CD4-positive, alpha-beta T cell (primary cell): Measurements from ENCODE around the gene SLCO2B1. TPM values are rescaled to one million over a fixed set of nuclear protein-coding genes. Genes with fewer than 3 reads are reported as not detected.

Source experiments
- ATAC-seq: fragments of 200-7000 bp; cut with Tn5 transposase; one replicate; pipeline ENCODE4 v1.10.0; 2022; ENCODE audit warnings: mild to moderate bottlenecking; ENCODE audit not compliant: poor library complexity
- CTCF ChIA-PET: fragments of 350-600 bp; sonication (Branson Sonifier 250); formaldehyde crosslinking; loops from one replicate; lab custom pipeline; 2021; ENCODE audit warnings: antibody characterized with exemption, inconsistent platforms; lab: Charles Lee
- POLR2A ChIA-PET: fragments of 350-600 bp; sonication (Branson Sonifier 250); formaldehyde crosslinking; loops from one replicate; lab custom pipeline; 2021; ENCODE audit warnings: antibody characterized with exemption, inconsistent platforms; lab: Charles Lee
- DNase-seq, 14 experiments: peaks; one replicate each; pipeline ENCODE4 v3.0.0-alpha.2; 2013 to 2020; ENCODE audit warnings: mixed read lengths in 2 of 14
- H3K27ac ChIP-seq, 2 donors: one replicate each; pipeline versions ENCODE4 v1.5.1 to v1.7.0; 2013; ENCODE audit warnings: low read length in 2 of 2, low read depth in 1 of 2, mild to moderate bottlenecking in 1 of 2
- H3K27me3 ChIP-seq, 2 experiments: 1 replicate in 1 of 2; 2 replicates in 1 of 2; pipeline versions ENCODE4 v1.6.1 to v1.7.0; 2013; ENCODE audit warnings: low read length in 2 of 2, control low read depth in 1 of 2, mild to moderate bottlenecking in 1 of 2, moderate library complexity in 1 of 2; ENCODE audit not compliant: insufficient read depth in 2 of 2, control insufficient read depth in 1 of 2
- H3K36me3 ChIP-seq: one replicate; pipeline ENCODE4 v1.6.1; 2013; ENCODE audit warnings: low read length, control low read depth; ENCODE audit not compliant: insufficient read depth
- H3K4me1 ChIP-seq: one replicate; pipeline ENCODE4 v1.6.1; 2013; ENCODE audit warnings: low read length, control low read depth; ENCODE audit not compliant: insufficient read depth
- H3K4me3 ChIP-seq: one replicate; pipeline ENCODE4 v1.5.1; 2013; ENCODE audit warnings: mild to moderate bottlenecking, low read length, moderate library complexity
- H3K9me3 ChIP-seq, 2 experiments: 1 replicate in 1 of 2; 2 replicates in 1 of 2; pipeline versions ENCODE4 v1.6.1 to v1.7.0; 2013; ENCODE audit warnings: low read length in 2 of 2, mild to moderate bottlenecking in 2 of 2, control low read depth in 1 of 2, moderate library complexity in 1 of 2; ENCODE audit not compliant: control insufficient read depth in 1 of 2, insufficient read depth in 1 of 2
- H3K27ac Mint-ChIP-seq: one replicate; pipeline ENCODE4 v1.8.0; 2020; ENCODE audit warnings: mixed read lengths
- H3K27me3 Mint-ChIP-seq: one replicate; pipeline ENCODE4 v1.8.0; 2021; ENCODE audit warnings: mixed read lengths
- H3K36me3 Mint-ChIP-seq: one replicate; pipeline ENCODE4 v1.8.0; 2021; ENCODE audit warnings: low read depth, mixed read lengths
- H3K4me1 Mint-ChIP-seq: one replicate; pipeline ENCODE4 v1.8.0; 2021; ENCODE audit warnings: low read depth, mixed read lengths
- H3K4me3 Mint-ChIP-seq: one replicate; pipeline ENCODE4 v1.8.0; 2020; ENCODE audit warnings: mild to moderate bottlenecking, mixed read lengths
- H3K9me3 Mint-ChIP-seq: one replicate; pipeline ENCODE4 v1.8.0; 2020; ENCODE audit warnings: mixed read lengths
- intact Hi-C, 2 experiments: fragments of 100-400 bp; cut with DNase I in 1 of 2; cut with micrococcal nuclease in 1 of 2; formaldehyde crosslinking; loops; one replicate each; pipeline versions ENCODE4 v1.15.1 to v1.9.0; 2023 to 2025; cut with DNase I, micrococcal nuclease
- total RNA-seq, 174 experiments: library from RNA in 2 of 174; stranded (reverse) in 2 of 174; gene quantifications; one replicate each; pipeline ENCODE4 v1.2.3 and lab custom pipeline; 2021 to 2026
- TF ChIP-seq, protein P1 (sequence below): fragments of 200-600 bp; IDR thresholded peaks from one replicate; pipeline ENCODE4 v1.8.0; 2022; ENCODE audit warnings: antibody characterized with exemption, mild to moderate bottlenecking

Gene SLCO2B1
- total RNA-seq, 2 experiments from 2014 or later: not detected

DNA sequence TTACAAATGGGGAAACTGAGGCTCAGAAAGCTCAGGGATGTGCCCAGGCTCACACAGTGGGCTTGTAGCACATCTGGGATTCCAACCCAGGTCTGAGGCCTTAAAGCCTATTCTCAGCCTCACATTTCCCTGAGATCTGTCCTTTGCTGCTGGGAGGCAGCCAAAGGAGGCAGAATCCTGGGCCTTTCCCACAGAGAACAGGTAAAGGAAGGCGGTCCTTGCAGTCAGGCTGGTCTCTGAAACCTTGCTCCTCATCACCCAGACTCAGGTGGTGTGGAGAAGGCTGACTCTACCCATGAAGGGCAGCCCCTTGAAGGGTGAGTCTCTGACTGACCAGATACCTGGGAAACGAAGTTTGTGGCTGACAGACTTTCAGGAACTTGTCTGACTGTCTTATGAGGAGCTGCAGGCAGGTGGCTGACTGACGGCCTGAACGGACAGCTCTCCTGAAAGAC, 7.8 kb downstream of the SLCO2B1 start:
- no peak overlapping the region for H3K27ac Mint-ChIP-seq
- H3K36me3 ChIP-seq: no peaks in the 10 kb centered on the region
- no peak overlapping the region for H3K4me3 ChIP-seq
- CTCF ChIA-PET: interaction anchor here (0.9 kb wide), 1 partner anchor 18 kb away, joined by 4 read pairs; no protein-coding TSS in a partner anchor
- H3K9me3 Mint-ChIP-seq: peaks cover 3% of the 10 kb centered on the region
- H3K27ac ChIP-seq: no peak overlapping the region
- no peak overlapping the region for H3K4me3 Mint-ChIP-seq
- TF ChIP-seq, protein P1, sequence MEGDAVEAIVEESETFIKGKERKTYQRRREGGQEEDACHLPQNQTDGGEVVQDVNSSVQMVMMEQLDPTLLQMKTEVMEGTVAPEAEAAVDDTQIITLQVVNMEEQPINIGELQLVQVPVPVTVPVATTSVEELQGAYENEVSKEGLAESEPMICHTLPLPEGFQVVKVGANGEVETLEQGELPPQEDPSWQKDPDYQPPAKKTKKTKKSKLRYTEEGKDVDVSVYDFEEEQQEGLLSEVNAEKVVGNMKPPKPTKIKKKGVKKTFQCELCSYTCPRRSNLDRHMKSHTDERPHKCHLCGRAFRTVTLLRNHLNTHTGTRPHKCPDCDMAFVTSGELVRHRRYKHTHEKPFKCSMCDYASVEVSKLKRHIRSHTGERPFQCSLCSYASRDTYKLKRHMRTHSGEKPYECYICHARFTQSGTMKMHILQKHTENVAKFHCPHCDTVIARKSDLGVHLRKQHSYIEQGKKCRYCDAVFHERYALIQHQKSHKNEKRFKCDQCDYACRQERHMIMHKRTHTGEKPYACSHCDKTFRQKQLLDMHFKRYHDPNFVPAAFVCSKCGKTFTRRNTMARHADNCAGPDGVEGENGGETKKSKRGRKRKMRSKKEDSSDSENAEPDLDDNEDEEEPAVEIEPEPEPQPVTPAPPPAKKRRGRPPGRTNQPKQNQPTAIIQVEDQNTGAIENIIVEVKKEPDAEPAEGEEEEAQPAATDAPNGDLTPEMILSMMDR: no peak
- POLR2A ChIA-PET: no interaction called here
- H3K27me3 Mint-ChIP-seq: no peaks in the 10 kb centered on the region
- no peaks in the 10 kb centered on the region for H3K36me3 Mint-ChIP-seq
- H3K4me1 ChIP-seq: no peaks in the 10 kb centered on the region
- ATAC-seq (no peak), DNase-seq (no peak)
- H3K9me3 ChIP-seq: peaks cover 0 to 4% of the 10 kb centered on the region in 2 experiments
- no peaks in the 10 kb centered on the region for H3K27me3 ChIP-seq
- intact Hi-C loops: no loop called here
- no peaks in the 10 kb centered on the region for H3K4me1 Mint-ChIP-seq

DNA sequence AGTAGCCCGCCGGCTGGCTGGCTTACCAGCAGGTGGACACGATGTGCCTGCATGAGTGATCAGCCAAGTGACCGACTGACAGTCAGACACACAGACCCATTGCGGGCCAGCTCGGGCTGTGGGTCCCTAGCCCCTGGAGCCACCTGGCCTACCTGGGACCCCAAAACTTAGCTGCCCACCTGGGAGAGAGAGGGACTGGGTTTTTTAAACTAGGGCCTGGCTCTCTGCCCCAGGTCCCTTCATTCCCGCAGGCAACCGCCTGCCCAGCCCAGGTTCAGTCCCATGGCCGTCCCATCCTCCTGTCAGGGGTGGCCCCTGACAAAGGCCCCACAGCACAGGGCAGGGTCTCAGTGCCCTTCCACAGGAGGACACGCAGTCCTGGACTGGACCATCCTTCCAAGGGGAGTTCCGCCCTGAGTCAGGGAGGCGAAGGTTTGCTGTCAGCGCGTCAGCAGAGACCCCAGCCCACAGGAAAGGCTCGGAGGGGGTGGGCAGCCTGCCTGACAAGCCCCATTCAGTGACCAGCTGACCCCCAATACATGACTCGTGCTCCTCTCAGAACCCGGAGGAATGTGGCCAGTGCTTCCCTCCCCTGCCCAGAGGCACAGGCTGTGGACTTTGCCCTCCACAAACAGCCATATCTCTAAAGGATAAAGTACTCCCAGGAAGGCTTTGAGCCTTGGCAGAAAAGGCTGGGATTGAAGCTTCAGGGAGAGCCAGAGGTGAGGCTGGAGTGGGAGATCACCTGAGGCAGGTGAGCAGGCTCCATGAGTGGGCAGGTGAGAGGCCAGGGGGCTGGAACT, 8.4 kb downstream of the SLCO2B1 start:
- Histone ChIP-seq H3K27me3 (no peaks in the 10 kb centered on the region), H3K36me3 (no peaks in the 10 kb centered on the region), H3K4me3 (no peak overlapping the region), H3K4me1 (no peaks in the 10 kb centered on the region), H3K9me3 (peaks cover 0 to 4% of the 10 kb centered on the region in 2 experiments), H3K27ac (no peak overlapping the region)
- DNase-seq (no peak), ATAC-seq (no peak)
- H3K27ac Mint-ChIP-seq: no peak overlapping the region
- intact Hi-C loops: no loop called here
- no peak overlapping the region for H3K4me3 Mint-ChIP-seq
- ChIA-PET CTCF (interaction anchor here (0.9 kb wide), 1 partner anchor 19 kb away, joined by 4 read pairs; no protein-coding TSS in a partner anchor), POLR2A (no interaction called here)
- TF ChIP-seq, protein P1: no peak
- no peaks in the 10 kb centered on the region for H3K4me1 Mint-ChIP-seq
- peaks cover 3% of the 10 kb centered on the region for H3K9me3 Mint-ChIP-seq
- H3K36me3 Mint-ChIP-seq: no peaks in the 10 kb centered on the region
- H3K27me3 Mint-ChIP-seq: no peaks in the 10 kb centered on the region

DNA sequence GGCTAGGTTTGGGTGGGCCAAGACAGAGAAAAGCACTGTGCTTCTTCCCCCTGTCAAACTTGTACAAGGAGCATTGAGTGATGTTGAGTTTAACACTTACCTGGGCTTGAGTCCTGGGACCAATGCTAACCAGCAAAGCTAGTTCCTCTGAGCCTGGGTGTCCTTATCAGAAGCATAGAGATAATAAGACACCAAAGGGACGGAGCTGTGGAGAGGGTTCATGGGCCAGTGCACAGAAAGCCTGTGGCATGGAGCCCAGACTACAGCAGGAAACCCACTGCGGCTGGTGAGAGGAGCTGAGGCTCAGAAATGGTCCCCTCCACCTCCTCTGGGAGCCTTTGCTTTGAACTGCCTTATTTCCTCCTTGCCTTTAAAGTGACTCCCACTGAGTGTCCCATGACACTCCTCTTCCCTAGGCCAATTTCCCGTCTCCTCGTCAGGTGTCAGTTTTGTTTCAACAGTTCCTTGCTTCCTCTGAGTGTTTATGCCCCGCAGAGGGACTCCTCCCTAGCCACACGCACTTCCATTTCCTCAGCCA, 9.4 kb downstream of the SLCO2B1 start:
- intact Hi-C loops: no loop called here
- Histone ChIP-seq H3K4me1 (no peaks in the 10 kb centered on the region), H3K36me3 (no peaks in the 10 kb centered on the region), H3K9me3 (peaks cover 0 to 4% of the 10 kb centered on the region in 2 experiments), H3K27ac (no peak overlapping the region), H3K4me3 (no peak overlapping the region), H3K27me3 (no peaks in the 10 kb centered on the region)
- Mint-ChIP-seq H3K4me1 (no peaks in the 10 kb centered on the region), H3K27me3 (no peaks in the 10 kb centered on the region), H3K27ac (no peak overlapping the region), H3K9me3 (peaks cover 3% of the 10 kb centered on the region), H3K36me3 (no peaks in the 10 kb centered on the region), H3K4me3 (no peak overlapping the region)
- DNase-seq (no peak), ATAC-seq (no peak)
- CTCF ChIA-PET: no interaction called here
- TF ChIP-seq, protein P1: no peak
- POLR2A ChIA-PET: no interaction called here
